Measurements from ENCODE around the gene PRKN. TPM values are rescaled to one million over a fixed set of nuclear protein-coding genes. Genes with fewer than 3 reads are reported as not detected.

The PRKN gene
- total RNA-seq, 1 experiment from 2014 or later = 1.2 TPM

DNA sequence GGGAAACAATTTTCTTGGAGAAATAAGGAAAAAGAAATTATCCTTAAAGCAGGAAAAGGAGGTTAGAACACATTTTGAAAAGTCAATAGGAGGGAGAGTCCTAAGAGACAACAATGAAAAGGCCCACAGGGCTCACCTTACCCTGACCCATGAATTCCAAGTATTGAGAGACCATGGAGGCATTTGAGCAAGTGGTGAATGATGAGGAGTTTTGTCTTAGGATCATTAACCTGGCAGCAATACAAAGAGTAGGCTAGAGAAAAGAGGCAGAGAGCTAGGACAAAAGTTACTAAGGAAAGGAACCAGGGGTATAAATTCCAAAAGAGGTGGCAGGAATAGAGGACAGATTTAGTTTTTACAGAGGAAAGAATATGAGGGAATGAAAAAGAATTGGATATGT is 44.9 kb upstream of the PRKN start:
- intact Hi-C loops (cut with micrococcal nuclease; ENCODE audit: unreplicated experiment) = no loop called here

DNA sequence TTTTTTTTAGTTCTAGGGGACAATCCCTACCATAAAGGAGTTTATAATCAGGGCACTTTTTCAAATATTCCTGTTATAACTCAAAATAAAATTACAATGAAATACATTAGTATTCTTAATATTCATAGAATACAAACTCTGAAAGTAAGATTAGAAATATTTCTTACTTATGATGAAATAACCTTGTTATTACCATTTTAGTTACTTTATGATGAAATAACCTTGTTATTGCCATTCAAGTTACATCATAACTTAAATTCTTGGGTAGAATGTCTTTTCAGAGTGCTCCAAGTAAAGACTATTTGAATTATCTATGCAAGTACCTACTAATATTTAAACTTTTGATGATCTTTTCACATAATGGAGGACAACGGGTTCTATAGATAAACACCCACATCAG is 43.4 kb upstream of the PRKN start:
- Histone ChIP-seq H3K36me3 (ENCODE audit: insufficient read depth, low read length, poor library complexity, severe bottlenecking) (no peaks in the 10 kb centered on the region), H3K4me1 (ENCODE audit: insufficient read depth, low read length, poor library complexity, severe bottlenecking) (no peaks in the 10 kb centered on the region), H3K9me3 (ENCODE audit: low read depth, low read length, poor library complexity, severe bottlenecking) (no peaks in the 10 kb centered on the region), H3K27ac (ENCODE audit: low read depth, low read length, poor library complexity, severe bottlenecking) (no peak overlapping the region), H3K27me3 (replicated peaks; ENCODE audit: insufficient read depth, low read depth, low read length, poor library complexity) (no peaks in the 10 kb centered on the region), H3K4me3 (ENCODE audit: low read depth, low read length, poor library complexity, severe bottlenecking) (no peak overlapping the region)
- no peak for DNase-seq (ENCODE audit: low spot score)
- ChIA-PET CTCF (no interaction called here), POLR2A (ENCODE audit: low non-redundant PET) (no interaction called here)
- no TSS peak for BruUV-seq (replicated peaks)
- TF ChIP-seq, protein P1, sequence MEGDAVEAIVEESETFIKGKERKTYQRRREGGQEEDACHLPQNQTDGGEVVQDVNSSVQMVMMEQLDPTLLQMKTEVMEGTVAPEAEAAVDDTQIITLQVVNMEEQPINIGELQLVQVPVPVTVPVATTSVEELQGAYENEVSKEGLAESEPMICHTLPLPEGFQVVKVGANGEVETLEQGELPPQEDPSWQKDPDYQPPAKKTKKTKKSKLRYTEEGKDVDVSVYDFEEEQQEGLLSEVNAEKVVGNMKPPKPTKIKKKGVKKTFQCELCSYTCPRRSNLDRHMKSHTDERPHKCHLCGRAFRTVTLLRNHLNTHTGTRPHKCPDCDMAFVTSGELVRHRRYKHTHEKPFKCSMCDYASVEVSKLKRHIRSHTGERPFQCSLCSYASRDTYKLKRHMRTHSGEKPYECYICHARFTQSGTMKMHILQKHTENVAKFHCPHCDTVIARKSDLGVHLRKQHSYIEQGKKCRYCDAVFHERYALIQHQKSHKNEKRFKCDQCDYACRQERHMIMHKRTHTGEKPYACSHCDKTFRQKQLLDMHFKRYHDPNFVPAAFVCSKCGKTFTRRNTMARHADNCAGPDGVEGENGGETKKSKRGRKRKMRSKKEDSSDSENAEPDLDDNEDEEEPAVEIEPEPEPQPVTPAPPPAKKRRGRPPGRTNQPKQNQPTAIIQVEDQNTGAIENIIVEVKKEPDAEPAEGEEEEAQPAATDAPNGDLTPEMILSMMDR (conservative IDR thresholded peaks at IDR 0.05; ENCODE audit: low read depth, low read length) = no peak
- TF ChIP-seq EZH2 (IDR thresholded peaks at IDR 0.05; ENCODE audit: borderline replicate concordance, low read depth, low read length, poor library complexity, severe bottlenecking) = no peak
- intact Hi-C loops (cut with micrococcal nuclease; ENCODE audit: unreplicated experiment) = no loop called here

More for the DNA sequence above, 44.9 kb upstream of the PRKN start:
- H3K4me3 ChIP-seq (ENCODE audit: low read depth, low read length, poor library complexity, severe bottlenecking) = no peak overlapping the region
- BruUV-seq (replicated peaks) = no TSS peak
- ChIA-PET CTCF (no interaction called here), POLR2A (ENCODE audit: low non-redundant PET) (no interaction called here)
- no peak for DNase-seq (ENCODE audit: low spot score)
- no peak for TF ChIP-seq EZH2 (IDR thresholded peaks at IDR 0.05; ENCODE audit: borderline replicate concordance, low read depth, low read length, poor library complexity, severe bottlenecking)
- H3K9me3 ChIP-seq (ENCODE audit: low read depth, low read length, poor library complexity, severe bottlenecking) = no peaks in the 10 kb centered on the region
- H3K27ac ChIP-seq (ENCODE audit: low read depth, low read length, poor library complexity, severe bottlenecking) = no peak overlapping the region
- no peaks in the 10 kb centered on the region for H3K4me1 ChIP-seq (ENCODE audit: insufficient read depth, low read length, poor library complexity, severe bottlenecking)
- H3K27me3 ChIP-seq (replicated peaks; ENCODE audit: insufficient read depth, low read depth, low read length, poor library complexity) = no peaks in the 10 kb centered on the region
- H3K36me3 ChIP-seq (ENCODE audit: insufficient read depth, low read length, poor library complexity, severe bottlenecking) = no peaks in the 10 kb centered on the region

DNA sequence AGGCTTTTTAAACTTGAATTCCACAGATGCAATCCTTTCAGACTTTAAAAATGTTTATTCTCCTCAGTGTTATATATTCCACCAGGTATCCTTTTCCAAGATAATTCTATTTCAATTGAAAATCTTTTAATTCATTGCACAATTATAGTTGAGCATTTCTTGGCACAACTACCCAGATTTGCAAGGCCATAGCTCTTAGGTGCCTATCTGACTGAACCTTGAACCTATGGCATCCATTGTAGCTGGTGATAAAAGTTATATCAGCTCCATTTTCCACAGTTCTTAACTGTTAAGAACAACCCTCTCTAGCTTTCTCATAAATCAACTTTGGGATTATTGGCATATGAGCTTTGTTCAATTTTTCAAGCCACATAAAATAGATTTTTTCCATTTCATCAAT is 42.6 kb upstream of the PRKN start:
- intact Hi-C loops (cut with micrococcal nuclease; ENCODE audit: unreplicated experiment) = no loop called here
- CTCF ChIA-PET = no interaction called here
- POLR2A ChIA-PET (ENCODE audit: low non-redundant PET) = no interaction called here
- no TSS peak for BruUV-seq (replicated peaks)
- H3K4me3 ChIP-seq (ENCODE audit: low read depth, low read length, poor library complexity, severe bottlenecking) = no peak overlapping the region
- H3K4me1 ChIP-seq (ENCODE audit: insufficient read depth, low read length, poor library complexity, severe bottlenecking) = no peaks in the 10 kb centered on the region
- H3K27me3 ChIP-seq (replicated peaks; ENCODE audit: insufficient read depth, low read depth, low read length, poor library complexity) = no peaks in the 10 kb centered on the region
- H3K36me3 ChIP-seq (ENCODE audit: insufficient read depth, low read length, poor library complexity, severe bottlenecking) = no peaks in the 10 kb centered on the region
- H3K9me3 ChIP-seq (ENCODE audit: low read depth, low read length, poor library complexity, severe bottlenecking) = no peaks in the 10 kb centered on the region
- TF ChIP-seq, protein P1 (conservative IDR thresholded peaks at IDR 0.05; ENCODE audit: low read depth, low read length) = no peak
- no peak for TF ChIP-seq EZH2 (IDR thresholded peaks at IDR 0.05; ENCODE audit: borderline replicate concordance, low read depth, low read length, poor library complexity, severe bottlenecking)
- DNase-seq (ENCODE audit: low spot score) = no peak
- H3K27ac ChIP-seq (ENCODE audit: low read depth, low read length, poor library complexity, severe bottlenecking) = no peak overlapping the region

DNA sequence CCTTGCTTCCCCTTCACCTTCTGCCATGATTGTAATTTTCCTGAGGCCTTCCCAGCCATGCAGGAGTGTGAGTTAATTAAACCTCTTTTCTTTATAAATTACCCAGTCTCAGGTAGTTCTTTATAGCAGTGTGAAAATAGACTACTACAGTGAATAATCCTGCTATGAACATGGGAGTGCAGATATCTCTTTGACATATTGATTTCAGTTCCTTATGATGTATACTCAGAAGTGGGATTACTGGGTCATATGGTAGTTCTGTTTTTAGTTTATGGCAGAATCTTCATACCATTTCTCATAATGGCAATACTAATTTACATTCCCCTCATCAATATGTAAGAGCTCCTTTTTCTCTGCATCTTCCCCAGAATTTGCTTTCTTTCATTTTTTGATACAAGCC is 26.2 kb upstream of the PRKN start:
- no peaks in the 10 kb centered on the region for H3K36me3 ChIP-seq (ENCODE audit: insufficient read depth, low read length, poor library complexity, severe bottlenecking)
- no peak for DNase-seq (ENCODE audit: low spot score)
- CTCF ChIA-PET = no interaction called here
- no peaks in the 10 kb centered on the region for H3K9me3 ChIP-seq (ENCODE audit: low read depth, low read length, poor library complexity, severe bottlenecking)
- no peak overlapping the region for H3K27ac ChIP-seq (ENCODE audit: low read depth, low read length, poor library complexity, severe bottlenecking)
- H3K4me1 ChIP-seq (ENCODE audit: insufficient read depth, low read length, poor library complexity, severe bottlenecking) = no peaks in the 10 kb centered on the region
- H3K27me3 ChIP-seq (replicated peaks; ENCODE audit: insufficient read depth, low read depth, low read length, poor library complexity) = no peaks in the 10 kb centered on the region
- BruUV-seq (replicated peaks) = no TSS peak
- intact Hi-C loops (cut with micrococcal nuclease; ENCODE audit: unreplicated experiment) = no loop called here
- TF ChIP-seq, protein P1 (conservative IDR thresholded peaks at IDR 0.05; ENCODE audit: low read depth, low read length) = no peak
- no peak for TF ChIP-seq EZH2 (IDR thresholded peaks at IDR 0.05; ENCODE audit: borderline replicate concordance, low read depth, low read length, poor library complexity, severe bottlenecking)
- H3K4me3 ChIP-seq (ENCODE audit: low read depth, low read length, poor library complexity, severe bottlenecking) = no peak overlapping the region
- POLR2A ChIA-PET (ENCODE audit: low non-redundant PET) = no interaction called here

Data from A673 (cell line).